A673 (cell line): ENCODE results near the gene RAB11FIP4.

Experiments
- CTCF ChIP-seq: fragments of 300-800, 200-600 bp; sonication (generic); conservative IDR thresholded peaks from 2 replicates; pipeline ENCODE4 v1.5.1; 2017; ENCODE audit warnings: low read depth, mild to moderate bottlenecking, antibody characterized with exemption, low read length, moderate library complexity, mixed read lengths
- EZH2 ChIP-seq: fragments of 200-600 bp; sonication (generic); IDR thresholded peaks from 2 replicates; pipeline ENCODE4 v1.6.1; 2017; ENCODE audit warnings: borderline replicate concordance, low read depth, mild to moderate bottlenecking, mixed read lengths, antibody characterized with exemption, low read length; ENCODE audit not compliant: poor library complexity, severe bottlenecking

GRCh38 chr17:31418773-31419350 lies 27.4 kb downstream of the RAB11FIP4 start:
- TF ChIP-seq CTCF (no peak), EZH2 (no peak)
